LNCaP clone FGC (cell line): ENCODE measurements around the gene RNPS1.

Experiments
- DNase-seq: peaks from one replicate; pipeline ENCODE4 v3.0.0-alpha.2; 2011; ENCODE audit warnings: low read depth
- H3K4me3 ChIP-seq: 2 replicates; pipeline ENCODE4 v1.5.1; 2011; ENCODE audit warnings: mild to moderate bottlenecking, low read depth, low read length, control low read depth
- TF ChIP-seq, protein P1 (sequence below): IDR thresholded peaks from 2 replicates; pipeline ENCODE4 v1.5.1; 2012; ENCODE audit warnings: mild to moderate bottlenecking; ENCODE audit not compliant: control insufficient read depth, insufficient read depth; ENCODE audit errors: extremely low read depth

Gene RNPS1

DNA sequence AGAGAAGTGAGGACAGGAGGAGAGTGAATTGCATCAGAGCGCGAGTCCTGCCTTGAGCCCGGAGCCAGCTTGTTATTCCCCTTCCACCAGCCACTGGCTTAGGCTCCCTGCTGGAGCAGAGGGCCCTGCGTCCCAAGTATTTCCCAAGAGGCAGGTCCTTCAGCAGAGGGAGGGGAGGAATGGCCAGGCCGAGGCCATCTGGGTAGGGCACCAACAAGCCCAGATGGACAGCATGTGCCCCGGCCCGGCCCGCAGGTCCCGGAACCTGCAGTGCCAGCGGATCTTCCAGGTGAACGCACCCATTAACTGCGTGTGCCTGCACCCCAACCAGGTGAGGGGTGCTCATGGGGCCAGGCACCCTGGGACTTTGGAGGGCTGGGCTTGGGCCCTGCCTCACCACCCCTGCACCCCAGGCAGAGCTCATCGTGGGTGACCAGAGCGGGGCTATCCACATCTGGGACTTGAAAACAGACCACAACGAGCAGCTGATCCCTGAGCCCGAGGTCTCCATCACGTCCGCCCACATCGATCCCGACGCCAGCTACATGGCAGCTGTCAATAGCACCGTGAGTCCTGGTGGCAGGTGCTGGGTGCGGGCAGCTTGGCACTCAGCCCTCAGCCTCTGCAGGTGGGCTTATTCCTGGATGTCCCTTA lies 61.0 kb downstream of the RNPS1 start:
- no peak for DNase-seq
- TF ChIP-seq, protein P1, sequence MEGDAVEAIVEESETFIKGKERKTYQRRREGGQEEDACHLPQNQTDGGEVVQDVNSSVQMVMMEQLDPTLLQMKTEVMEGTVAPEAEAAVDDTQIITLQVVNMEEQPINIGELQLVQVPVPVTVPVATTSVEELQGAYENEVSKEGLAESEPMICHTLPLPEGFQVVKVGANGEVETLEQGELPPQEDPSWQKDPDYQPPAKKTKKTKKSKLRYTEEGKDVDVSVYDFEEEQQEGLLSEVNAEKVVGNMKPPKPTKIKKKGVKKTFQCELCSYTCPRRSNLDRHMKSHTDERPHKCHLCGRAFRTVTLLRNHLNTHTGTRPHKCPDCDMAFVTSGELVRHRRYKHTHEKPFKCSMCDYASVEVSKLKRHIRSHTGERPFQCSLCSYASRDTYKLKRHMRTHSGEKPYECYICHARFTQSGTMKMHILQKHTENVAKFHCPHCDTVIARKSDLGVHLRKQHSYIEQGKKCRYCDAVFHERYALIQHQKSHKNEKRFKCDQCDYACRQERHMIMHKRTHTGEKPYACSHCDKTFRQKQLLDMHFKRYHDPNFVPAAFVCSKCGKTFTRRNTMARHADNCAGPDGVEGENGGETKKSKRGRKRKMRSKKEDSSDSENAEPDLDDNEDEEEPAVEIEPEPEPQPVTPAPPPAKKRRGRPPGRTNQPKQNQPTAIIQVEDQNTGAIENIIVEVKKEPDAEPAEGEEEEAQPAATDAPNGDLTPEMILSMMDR: no peak
- peak overlapping the region; percentile 62 for H3K4me3 ChIP-seq

DNA sequence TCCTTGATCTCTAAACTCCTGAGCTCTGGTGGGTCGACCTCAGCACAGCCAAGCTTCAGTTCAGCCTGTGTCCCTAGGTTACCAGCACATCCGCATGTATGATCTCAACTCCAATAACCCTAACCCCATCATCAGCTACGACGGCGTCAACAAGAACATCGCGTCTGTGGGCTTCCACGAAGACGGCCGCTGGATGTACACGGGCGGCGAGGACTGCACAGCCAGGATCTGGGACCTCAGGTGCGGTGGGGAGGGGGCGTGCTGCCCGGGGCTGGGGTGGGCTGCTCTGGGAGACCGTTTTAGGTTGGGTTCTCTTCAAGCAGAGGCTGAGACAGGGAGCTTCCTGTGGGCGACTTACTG lies 61.5 kb downstream of the RNPS1 start:
- TF ChIP-seq, protein P1: no peak
- no peak for DNase-seq
- peak overlapping the region; percentile 62 for H3K4me3 ChIP-seq

DNA sequence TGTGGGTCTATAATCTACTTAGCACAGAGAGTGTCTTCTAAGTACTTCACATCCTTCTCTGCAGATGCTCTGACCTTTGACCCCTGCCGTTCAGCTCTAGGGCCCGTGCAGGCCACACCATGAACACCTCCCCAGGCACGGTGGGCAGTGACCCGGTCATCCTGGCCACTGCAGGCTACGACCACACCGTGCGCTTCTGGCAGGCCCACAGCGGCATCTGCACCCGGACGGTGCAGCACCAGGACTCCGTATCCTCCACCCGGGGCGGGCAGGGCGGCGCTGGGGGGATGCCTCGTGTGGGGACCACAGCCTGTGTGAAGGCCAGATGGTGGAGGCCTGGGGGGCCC lies 62.0 kb downstream of the RNPS1 start:
- DNase-seq: no peak
- TF ChIP-seq, protein P1: no peak
- H3K4me3 ChIP-seq: peak overlapping the region; percentile 62

DNA sequence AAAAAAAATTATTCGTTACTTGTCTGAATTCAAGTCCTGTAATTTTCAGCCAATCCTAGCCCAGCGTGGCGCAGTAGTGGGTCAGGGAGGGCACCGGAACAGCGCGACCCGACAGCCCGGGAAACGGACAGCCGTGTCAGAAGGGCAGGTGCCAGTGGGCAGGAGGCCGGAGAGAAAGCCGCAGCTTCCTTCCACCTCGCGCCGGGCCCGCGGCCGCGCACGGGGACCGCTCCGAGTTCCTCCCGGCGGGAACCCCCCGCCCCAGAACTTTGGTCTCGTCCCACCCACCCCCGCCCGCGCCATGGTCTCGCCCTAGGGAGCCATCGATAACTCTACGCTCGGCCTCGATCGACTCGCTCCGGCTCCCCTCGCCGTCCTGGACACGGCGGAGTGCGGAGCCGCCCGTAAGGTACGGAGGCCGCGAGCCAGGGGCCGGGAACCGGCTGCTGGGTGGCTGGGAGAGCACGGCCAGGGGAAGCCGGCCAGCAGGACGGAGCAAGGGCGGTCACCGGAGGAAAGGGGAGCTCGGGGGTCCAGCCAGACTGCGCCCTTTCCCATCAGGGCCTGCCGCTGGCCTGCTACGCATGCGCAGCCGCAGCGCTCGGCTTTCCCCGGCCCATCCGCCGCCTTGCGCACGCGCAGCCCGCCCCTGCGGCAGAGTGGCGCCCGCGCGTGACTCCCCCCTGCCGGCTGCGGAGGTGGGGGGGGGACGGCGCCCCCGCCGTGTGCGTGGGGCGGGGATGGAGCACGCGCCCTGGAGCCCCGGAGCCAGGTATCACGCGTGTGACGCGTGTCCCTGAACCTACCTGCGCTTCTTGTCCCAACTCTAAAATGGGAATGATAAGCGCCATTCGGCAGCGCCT lies 62.6 kb downstream of the RNPS1 start, which contains the start of gene MLST8:
Gene MLST8, plus strand, starts transcription at position 351 of the 863 bp plus-strand sequence. CDS start 632 bp downstream, outside the sequence.
- TF ChIP-seq, protein P1: no peak
- DNase-seq: peak; percentile 45
- H3K4me3 ChIP-seq: peak within 1 kb of the TSS; percentile 62

DNA sequence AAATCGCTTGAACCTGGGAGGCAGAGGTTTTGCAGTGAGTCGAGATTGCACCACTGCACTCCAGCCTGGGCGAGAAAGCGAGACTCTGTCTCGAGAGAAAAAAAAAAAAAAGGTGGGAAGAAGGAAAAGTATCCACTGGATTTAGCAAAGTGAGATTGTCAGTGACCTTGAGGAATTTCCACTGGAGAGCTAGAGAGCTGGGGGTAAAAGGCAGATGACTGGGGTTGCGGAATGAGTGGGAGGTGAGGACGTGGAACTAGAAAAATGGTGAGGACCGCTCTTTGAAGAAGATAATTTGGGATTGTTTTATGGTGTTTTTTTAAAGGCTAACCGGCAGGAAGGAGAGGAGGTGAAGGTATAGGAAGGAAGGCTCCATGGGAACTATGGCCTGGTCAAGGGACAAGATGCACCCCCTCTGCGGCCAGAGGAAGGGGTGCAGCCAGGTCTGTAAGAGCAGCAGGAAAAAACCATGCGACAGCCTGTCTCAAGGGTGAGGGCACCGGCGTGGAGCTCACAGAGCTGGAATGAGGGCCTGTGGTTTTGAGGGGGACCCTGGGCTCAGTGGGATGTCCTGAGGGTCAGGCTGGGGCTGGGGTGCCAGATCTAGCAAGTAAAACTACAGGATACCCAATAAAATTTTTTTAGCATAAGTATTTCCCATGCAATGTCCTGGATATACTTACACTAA lies 63.4 kb downstream of the RNPS1 start:
- TF ChIP-seq, protein P1: no peak
- no peak for DNase-seq
- peak overlapping the region; percentile 62 for H3K4me3 ChIP-seq
